ENCODE measurements around the gene CEMIP. TPM values are rescaled to one million over a fixed set of nuclear protein-coding genes. Genes with fewer than 3 reads are reported as not detected.

The CEMIP gene
- total and polyA plus RNA-seq, 2 of the 4 experiments (the other 2 are of a cell fraction) = 63.8 to 78.0 TPM

DNA sequence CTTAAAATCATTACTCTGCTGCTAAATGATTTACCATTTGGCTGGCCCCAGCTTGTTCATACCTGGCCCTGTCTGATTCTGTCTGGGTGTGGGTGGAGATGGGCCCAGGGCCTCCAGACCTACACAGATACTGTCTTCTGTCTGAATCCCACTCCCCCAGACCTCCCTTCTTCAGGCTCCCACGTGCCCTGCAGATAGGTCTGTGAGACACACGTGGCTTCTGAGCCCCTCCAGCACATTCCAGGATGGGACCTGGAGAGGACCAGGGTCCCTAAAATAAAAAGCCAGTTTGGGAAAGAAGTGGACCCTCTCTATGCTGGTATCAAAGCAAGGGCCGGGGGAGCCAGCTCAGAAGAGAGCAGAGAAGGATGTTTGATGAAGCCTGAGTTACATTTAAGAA is 14.6 kb upstream of the CEMIP start:
- ChIA-PET CTCF (no interaction called here), POLR2A (ENCODE audit: unreplicated experiment) (no interaction called here)
- no peaks in the 10 kb centered on the region for H4K20me1 ChIP-seq (ENCODE audit: insufficient read depth, low read length)
- BruUV-seq (replicated peaks) = no TSS peak
- ATAC-seq (ENCODE audit: low read depth) (no peak), DNase-seq (no peak)
- no peak overlapping the region for H4K91ac ChIP-seq (ENCODE audit: insufficient read depth, low read depth, low read length)
- no peaks in the 10 kb centered on the region for H3K4me1 ChIP-seq (ENCODE audit: control insufficient read depth, insufficient read depth, low read length)
- H3K9me3 ChIP-seq (ENCODE audit: control insufficient read depth, insufficient read depth, low read length) = no peaks in the 10 kb centered on the region
- no peak overlapping the region for H2AK9ac ChIP-seq (replicated peaks; ENCODE audit: low read depth, low read length, poor library complexity)
- H3K56ac ChIP-seq (ENCODE audit: extremely low read depth, insufficient read depth, low read length) = no peak overlapping the region
- H2BK120ac ChIP-seq (ENCODE audit: low read depth, low read length) = no peak overlapping the region
- no peaks in the 10 kb centered on the region for H3K36me3 ChIP-seq (ENCODE audit: control insufficient read depth, insufficient read depth, low read length)
- no peak overlapping the region for H3K14ac ChIP-seq (replicated peaks; ENCODE audit: low read depth, low read length)
- no peak overlapping the region for H3K4ac ChIP-seq (ENCODE audit: low read depth, low read length)
- dilution Hi-C loops (cut with HindIII; ENCODE audit: low sequenced_read_pairs, unreplicated experiment) = no loop called here
- H3K23ac ChIP-seq (ENCODE audit: low read depth, low read length) = no peak overlapping the region
- H2BK15ac ChIP-seq (ENCODE audit: low read depth, low read length) = no peak overlapping the region
- no peak overlapping the region for H2AFZ ChIP-seq (replicated peaks; ENCODE audit: low read length, poor library complexity)
- H4K5ac ChIP-seq (ENCODE audit: low read depth, low read length) = no peak overlapping the region
- no peak overlapping the region for H3K4me2 ChIP-seq (ENCODE audit: low read depth, low read length)
- no peak overlapping the region for H3K9ac ChIP-seq (ENCODE audit: low read depth, low read length)
- H3K18ac ChIP-seq (ENCODE audit: low read depth, low read length) = no peak overlapping the region
- H3K4me3 ChIP-seq (ENCODE audit: insufficient read depth, low read depth, low read length) = no peak overlapping the region
- H3K27me3 ChIP-seq (ENCODE audit: control insufficient read depth, insufficient read depth, low read length) = no peaks in the 10 kb centered on the region
- intact Hi-C loops (cut with micrococcal nuclease) = no loop called here
- no peaks in the 10 kb centered on the region for H3K79me1 ChIP-seq (ENCODE audit: low read depth in 1 of 2, low read length in 2 of 2)
- no peak overlapping the region for H2BK5ac ChIP-seq (ENCODE audit: low read depth, low read length, poor library complexity, severe bottlenecking)
- no CpG with 5 or more reads among the region's 3 CpGs for WGBS, 2 experiments (ENCODE audit: extremely low coverage in 2 of 2, insufficient read length in 1 of 2)
- H4K8ac ChIP-seq (ENCODE audit: low read depth in 2 of 2, low read length in 2 of 2) = no peak overlapping the region
- H2BK20ac ChIP-seq (ENCODE audit: low read depth, low read length) = no peak overlapping the region
- TF ChIP-seq RAD21 (IDR thresholded peaks at IDR 0.05; ENCODE audit: low read length) = no peak
- TF ChIP-seq NFE2L2 (IDR thresholded peaks at IDR 0.05; ENCODE audit: low read depth, low read length) = no peak
- no peak for TF ChIP-seq CHD1 (IDR thresholded peaks at IDR 0.05; ENCODE audit: low read depth, low read length)
- TF ChIP-seq, protein P1, sequence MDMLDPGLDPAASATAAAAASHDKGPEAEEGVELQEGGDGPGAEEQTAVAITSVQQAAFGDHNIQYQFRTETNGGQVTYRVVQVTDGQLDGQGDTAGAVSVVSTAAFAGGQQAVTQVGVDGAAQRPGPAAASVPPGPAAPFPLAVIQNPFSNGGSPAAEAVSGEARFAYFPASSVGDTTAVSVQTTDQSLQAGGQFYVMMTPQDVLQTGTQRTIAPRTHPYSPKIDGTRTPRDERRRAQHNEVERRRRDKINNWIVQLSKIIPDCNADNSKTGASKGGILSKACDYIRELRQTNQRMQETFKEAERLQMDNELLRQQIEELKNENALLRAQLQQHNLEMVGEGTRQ (IDR thresholded peaks at IDR 0.05; ENCODE audit: low read depth, low read length) = no peak
- TF ChIP-seq POLR2A (IDR thresholded peaks at IDR 0.05; ENCODE audit: low read depth, low read length) = no peak
- no peak for TF ChIP-seq BHLHE40 (IDR thresholded peaks at IDR 0.05; ENCODE audit: low read depth, low read length)
- TF ChIP-seq FOS (IDR thresholded peaks at IDR 0.05; ENCODE audit: low read depth, low read length) = no peak
- in situ Hi-C loops (cut with MboI; ENCODE audit: low sequenced_read_pairs) = no loop called here
- H3K27ac ChIP-seq (ENCODE audit: insufficient read depth, low read length) = no peak overlapping the region
- no peaks in the 10 kb centered on the region for H3K9me1 ChIP-seq (ENCODE audit: insufficient read depth, low read length)
- H2AK5ac ChIP-seq (ENCODE audit: low read depth, low read length) = no peak overlapping the region

All from IMR-90 (cell line).